Panc1 (cell line): ENCODE data around the gene SH2D3C.

Source experiments
- CTCF ChIP-seq: fragments of 450-650 bp; IDR thresholded peaks from 2 replicates; pipeline ENCODE4 v1.5.1; 2017; ENCODE audit warnings: mild to moderate bottlenecking
- POLR2AphosphoS5 ChIP-seq: IDR thresholded peaks from 2 replicates; pipeline ENCODE4 v1.6.1; 2012; ENCODE audit warnings: mild to moderate bottlenecking, low read depth, low read length, moderate library complexity
- SIN3A ChIP-seq: IDR thresholded peaks from 2 replicates; pipeline ENCODE4 v1.6.1; 2012; ENCODE audit warnings: low read depth, mild to moderate bottlenecking, low read length, moderate library complexity, borderline replicate concordance; ENCODE audit not compliant: insufficient read depth

- TF ChIP-seq CTCF (no peak), SIN3A (no peak), POLR2AphosphoS5 (no peak)
These were observed 56.3 kb downstream of the SH2D3C start for GRCh38 chr9:127722055-127722745.
